Measurements from ENCODE around the gene RMI1.
A peak's percentile ranks its signal among the peaks of the same experiment; 100 is the strongest.

Gene RMI1

DNA sequence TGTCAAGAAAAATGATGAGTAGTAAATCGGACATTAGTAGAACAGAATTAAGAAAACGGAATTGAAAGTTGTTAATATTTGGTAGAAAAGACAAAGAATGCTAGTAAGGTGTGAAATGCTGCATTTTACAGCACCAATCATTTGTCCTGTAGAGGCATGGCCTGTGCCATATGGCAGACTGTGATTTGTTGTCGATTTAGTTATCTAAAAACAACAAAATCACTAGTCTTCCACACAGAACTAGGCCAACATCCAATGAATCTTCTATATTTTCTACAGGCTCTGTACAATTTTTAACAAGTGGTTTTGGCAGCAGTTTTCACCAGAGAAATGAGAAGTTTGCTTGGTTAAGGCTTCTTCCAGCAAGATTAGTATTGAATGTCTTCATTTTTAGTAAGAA, 11.0 kb upstream of the RMI1 start:
- DNase-seq, result no peak

- DNase-seq, result no peak
Observed at GRCh38 chr9:83971485-83971884, 9.1 kb upstream of the RMI1 start.

DNA sequence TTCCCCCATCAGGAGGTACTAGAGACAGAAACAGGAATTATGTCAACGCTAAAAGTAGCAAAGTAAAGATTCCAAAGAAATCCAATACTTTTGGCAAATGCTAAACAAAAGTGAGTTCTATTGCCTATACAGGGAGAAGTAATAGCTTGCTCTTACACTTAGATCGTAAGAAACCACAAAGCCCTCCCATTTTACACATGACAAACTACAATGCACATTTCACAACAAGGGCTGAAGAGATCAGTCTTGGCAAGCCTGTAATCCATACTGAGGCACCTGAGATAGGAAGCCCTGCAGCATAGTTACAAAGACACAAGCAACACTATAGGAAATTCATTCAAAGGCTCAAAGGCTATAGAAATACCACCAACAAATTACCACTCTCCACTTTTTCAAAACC, 8.3 kb upstream of the RMI1 start:
- no peak for DNase-seq

GRCh38 chr9:83975300-83975699, 5.3 kb upstream of the RMI1 start:
- DNase-seq, result no peak

DNA sequence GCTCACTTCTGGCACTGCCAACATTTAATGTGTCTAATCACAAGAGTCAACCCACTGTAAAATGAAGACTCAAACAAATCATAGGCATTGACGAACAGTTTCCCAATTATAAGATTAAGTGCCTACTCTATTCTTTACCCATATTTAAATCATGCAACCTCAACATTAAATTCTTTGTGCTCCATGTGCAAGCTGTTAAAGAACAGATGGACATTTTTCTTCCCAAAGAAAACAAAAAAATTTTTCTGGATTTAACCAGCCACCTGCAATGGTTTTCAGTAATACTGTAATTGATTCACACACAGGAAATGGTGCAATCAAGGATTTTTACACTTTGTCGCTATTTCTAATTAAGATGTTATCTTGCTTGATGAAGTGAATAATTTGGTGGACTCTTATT, 4.2 kb upstream of the RMI1 start:
- no peak for DNase-seq

- no peak for DNase-seq
Observed at GRCh38 chr9:83977196-83977595, 3.4 kb upstream of the RMI1 start.

- DNase-seq, result peak; percentile 90
Observed at GRCh38 chr9:83978992-83979811, 1.4 kb upstream of the RMI1 start.

DNA sequence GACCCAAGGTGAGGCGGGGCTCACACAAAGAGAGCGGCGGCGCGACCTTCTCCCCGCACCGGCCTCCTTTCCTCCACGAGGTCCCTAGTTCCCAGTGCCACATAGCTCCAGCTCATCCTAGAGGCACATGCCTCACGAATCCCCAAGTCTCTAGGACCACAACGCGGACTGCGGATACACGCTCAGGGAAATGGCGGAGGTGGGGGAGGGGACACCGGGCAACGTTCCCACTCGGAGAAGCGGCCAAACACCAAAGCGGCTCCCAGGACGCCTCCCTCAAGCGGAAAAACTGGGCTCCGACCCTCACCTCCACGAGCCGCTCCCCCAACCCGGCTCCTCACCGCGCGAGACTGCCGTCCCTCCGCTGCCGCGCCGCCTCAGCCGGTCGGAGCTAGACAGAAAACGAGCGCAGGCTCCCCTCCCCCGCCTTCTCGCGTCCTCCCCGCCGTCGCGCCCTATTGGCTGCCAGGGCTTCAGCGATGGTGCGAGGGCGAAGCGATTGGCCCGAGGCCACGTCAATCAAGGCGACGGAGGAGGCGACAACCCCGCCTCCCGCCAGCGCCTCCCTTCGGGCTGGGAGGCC, 702 bp upstream of the RMI1 start, which contains the start of gene HNRNPK:
HNRNPK (minus strand) TSS at position 404 of the 583 bp plus-strand sequence. CDS start 1,963 bp downstream, outside the sequence.
- DNase-seq, result peak; percentile 99

DNA sequence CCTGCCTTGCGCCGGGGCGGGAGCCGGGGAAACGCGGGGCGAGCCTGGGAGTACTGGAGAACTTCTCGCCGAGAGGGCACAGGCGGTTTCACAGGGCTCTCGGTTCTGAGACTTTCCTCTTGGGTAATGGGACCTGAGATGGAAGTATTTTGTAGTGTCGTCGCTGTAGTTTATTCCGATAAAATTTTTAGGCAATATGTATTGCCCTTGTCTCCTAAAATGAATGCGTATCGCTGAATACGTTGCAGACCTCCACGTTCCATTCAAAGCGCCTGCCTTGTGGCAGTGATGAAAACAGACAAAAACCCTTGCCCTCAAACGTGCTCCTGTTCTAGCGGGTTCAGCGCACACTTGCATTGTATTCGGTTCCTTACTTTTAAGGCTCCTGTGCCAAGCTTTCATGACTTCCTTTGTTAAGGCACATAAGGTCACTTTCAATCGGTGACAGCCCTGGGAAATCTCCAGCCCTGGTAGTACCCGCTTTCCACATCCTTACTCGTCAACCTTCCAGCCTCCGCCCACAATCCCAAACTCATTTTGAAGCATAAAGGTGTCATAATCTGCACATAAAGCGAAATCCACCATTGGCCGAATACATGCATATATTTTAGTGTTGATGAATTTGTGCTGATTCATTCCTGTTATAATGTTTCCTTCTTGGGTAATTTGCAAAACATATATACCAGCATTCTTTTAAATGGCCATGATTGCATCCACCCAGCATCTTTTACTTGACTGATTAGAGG, 694 bp downstream of the RMI1 start:
- DNase-seq, result peak; percentile 42

GRCh38 chr9:83986195-83986594, 5.6 kb downstream of the RMI1 start:
- no peak for DNase-seq

- peak; percentile 45 for DNase-seq
Observed at GRCh38 chr9:83986765-83987401, 6.3 kb downstream of the RMI1 start.

DNA sequence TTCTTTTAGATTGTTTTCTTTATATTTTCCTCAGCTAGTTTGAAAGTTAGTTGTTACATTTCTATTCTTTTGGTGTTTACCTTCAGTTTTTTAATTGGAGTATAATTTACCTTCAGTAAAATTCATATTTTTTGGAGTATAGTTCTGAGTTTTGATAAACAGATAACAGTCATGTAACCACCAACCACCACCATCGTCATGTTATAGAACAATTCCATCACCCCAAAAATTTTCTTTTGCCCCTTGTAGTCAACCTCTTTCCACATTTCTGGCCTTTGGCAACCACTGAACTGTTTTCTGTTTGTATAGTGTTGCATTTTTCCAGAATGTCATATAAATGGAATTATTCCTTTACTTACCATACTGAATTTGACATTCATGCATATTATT, 6.8 kb downstream of the RMI1 start:
- DNase-seq, result no peak

DNA sequence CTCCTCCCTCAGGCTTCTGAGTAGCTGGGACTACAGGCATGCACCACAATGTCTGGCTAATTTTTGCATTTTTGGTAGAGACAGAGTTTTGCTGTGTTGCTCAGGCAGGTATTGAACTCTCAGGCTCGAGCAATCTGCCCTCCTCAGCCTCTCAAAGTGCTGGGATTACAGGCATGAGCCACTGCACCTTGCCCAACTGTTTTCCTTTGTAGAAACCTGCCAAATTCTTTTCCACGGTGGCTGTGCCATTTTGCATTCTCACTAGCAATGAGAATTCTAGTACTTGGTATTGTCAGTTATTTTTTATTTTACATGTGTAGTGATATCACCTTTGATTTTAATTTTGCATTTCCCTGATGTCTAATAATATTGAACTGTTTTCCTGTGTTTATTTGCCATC, 7.8 kb downstream of the RMI1 start:
- no peak for DNase-seq

- no peak for DNase-seq
Observed at GRCh38 chr9:83991355-83991754, 10.8 kb downstream of the RMI1 start.

DNA sequence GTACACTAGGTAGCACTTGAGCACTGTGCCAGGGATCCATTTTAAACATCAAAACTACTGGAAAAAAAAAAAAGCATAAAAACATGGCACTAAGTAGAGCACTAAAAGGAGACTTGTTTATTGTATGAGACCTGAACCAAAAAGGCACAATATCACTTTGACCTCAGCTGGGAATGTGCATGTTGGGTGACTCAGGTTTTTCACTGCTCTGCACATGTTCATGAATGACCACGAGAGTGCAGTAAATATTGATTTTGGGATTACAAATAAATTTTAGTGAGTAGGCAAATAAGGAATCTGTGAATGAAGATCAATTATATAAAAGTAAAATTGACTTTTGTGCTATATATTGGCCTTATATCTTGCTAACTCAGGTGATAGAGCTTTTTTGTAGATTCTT, 11.8 kb downstream of the RMI1 start:
- no peak for DNase-seq

- DNase-seq, result no peak
Observed at GRCh38 chr9:83992901-83993300, 12.3 kb downstream of the RMI1 start.

- no peak for DNase-seq
Observed at GRCh38 chr9:83996126-83996525, 15.5 kb downstream of the RMI1 start.

DNA sequence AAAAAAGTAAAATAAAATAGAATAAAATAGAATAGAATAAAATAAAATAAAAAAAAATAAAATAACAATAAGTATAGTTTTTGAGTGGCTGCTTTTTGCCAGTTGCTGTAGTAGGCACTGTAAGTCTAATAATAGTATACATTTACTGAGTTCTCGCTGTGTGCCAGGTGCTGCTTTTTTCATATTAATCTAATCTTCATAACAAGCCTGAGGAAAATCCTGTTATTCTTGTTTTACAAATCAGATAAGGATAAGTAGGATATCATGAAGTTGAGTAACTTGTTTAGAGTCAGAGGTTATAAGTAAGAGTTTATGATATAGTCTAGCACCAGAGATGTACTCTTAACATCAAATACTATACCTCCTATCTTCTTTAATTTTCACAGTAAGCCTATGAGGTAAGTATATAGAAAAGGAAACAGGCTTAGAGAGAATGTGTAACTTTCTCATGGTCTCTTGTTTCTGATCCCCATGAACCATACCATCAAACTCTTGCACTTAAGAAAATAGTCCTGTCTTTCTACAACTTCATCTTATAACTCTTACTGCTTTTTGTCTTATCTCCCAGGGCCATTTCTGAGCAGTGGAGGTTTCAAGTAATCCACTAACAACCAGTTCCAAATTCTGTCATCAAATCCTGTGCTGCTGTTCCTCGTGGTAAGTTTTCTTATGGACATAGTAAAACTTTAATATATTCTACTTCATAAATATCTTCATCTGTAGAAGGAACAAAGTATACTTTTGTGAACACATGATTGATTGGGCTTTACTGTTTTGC, 18.7 kb downstream of the RMI1 start:
- no peak for DNase-seq

DNA sequence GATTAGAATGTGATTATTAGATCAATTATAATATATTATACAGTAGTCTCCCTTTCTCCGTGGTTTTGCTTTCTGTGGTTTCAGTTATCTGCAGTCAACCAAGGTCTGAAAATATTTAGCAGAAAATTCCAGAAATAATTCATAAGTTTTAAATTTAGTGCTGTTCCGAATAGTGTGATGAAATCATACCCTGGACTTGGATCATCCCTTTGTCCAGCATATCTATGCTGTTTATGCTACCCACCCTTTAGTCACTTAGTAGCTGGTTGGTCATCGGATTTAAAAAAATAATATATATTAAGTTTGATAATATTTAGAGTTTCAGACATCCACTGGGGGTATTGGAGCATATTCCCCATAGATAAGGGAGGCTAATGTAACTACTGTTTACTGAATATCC, 19.6 kb downstream of the RMI1 start:
- DNase-seq, result no peak

- DNase-seq, result no peak
Observed at GRCh38 chr9:84001621-84002020, 21.0 kb downstream of the RMI1 start.

- no peak for DNase-seq
Observed at GRCh38 chr9:84002344-84002743, 21.7 kb downstream of the RMI1 start.

DNA sequence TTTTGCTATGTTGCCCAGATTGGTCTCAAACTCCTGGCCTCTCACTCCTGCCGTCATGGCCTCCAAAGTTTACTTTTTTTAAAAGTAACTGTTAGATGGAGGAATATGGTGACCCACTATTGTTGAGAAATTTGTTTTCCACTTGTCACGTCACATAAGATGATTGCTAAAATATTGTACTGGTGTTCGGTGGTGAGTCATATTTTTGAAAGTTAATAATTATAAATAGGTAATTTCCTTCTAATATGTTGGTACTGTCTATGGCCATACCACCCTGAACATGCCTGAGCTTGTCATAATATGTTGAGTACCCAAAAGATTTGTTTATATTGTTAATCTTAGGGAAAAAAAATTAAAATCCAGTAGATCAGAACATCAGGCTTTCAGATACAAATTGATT, 22.6 kb downstream of the RMI1 start:
- DNase-seq, result no peak

DNA sequence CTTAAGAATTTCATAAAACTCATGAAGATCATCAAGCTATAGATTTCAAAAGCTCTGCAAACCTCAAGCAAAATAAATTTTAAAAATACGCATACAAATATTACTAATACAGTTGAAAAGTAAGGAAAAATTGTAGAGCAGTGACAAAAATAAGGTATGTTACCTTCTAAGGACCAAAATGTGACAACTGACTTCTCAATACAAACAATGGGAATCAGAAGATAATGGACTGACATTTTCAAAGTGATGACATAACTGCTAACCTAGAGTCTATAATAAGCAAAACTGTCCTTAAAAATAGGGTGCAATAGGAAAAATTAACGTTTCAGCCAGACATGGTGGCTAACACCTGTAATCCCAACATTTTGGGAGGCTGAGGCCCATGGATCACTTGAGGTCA, 27.1 kb downstream of the RMI1 start:
- DNase-seq, result no peak
